ENCODE measurements around the gene PDLIM4.

DNA sequence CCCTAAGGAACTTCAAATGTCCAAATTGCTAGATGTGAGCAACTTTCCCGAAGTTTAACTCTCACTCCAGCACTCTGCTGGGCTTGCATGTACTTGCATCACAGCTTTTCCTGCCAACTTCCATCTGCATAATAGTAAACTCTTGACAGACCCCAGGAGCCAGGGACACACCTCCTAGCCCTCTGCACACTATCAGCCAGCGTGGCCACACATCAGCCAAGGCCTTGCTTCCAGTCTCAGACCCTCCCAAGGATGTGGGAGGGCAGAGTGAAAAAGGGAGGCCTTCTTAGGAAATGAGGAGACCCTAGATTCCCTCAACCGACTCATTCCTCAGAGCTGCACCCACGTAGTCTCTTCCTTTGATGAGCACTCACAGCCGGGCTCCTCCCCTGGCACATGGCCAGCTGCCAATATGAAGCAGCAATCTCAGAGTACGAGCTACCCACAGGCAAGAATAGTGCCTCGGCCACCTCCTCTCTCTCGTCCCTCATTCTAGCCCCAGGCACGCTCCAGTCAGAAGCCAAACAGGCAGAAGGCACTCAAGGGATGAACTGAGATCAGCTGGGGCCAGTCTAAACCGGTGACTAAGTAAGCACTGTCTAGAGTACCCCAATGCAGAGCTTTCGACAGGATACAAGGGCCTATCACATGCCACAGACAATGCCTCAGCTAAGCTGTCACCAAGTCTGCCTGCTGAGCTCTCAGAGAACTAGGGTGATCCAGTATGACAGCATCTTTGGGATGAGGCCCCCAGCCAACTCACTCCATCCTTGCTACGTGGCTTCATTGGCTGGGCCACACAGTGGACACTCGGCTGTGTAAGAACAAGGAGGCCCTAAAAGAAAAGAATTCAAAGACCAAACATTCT lies 32.1 kb upstream of the PDLIM4 start:
- no peak for TF ChIP-seq GATA2 (IDR thresholded peaks at IDR 0.05; ENCODE audit: low read depth, low read length)
- TF ChIP-seq GATA3 (IDR thresholded peaks at IDR 0.05; ENCODE audit: low read depth, low read length), result no peak
